Vagina (tissue), 2 donors: Measurements from ENCODE around the gene DNAJC6.

Experiments
- CTCF ChIP-seq, 3 experiments: fragments of 450-650 bp in 2 of 3; fragments of 200-600 bp in 1 of 3; sonication (generic) in 1 of 3; IDR thresholded peaks; one replicate each; pipeline ENCODE4 v1.5.1; 2017 to 2019; ENCODE audit warnings: antibody characterized with exemption in 3 of 3, mild to moderate bottlenecking in 2 of 3, moderate library complexity in 2 of 3
- POLR2A ChIP-seq, 2 donors: fragments of 450-650 bp; IDR thresholded peaks; one replicate each; pipeline ENCODE4 v1.6.1; 2017; ENCODE audit warnings: antibody characterized with exemption in 2 of 2, mild to moderate bottlenecking in 2 of 2, moderate library complexity in 2 of 2

- TF ChIP-seq CTCF (IDR thresholded peaks at IDR 0.05) (no peak), POLR2A (IDR thresholded peaks at IDR 0.05) (no peak)
Observed at GRCh38 chr1:65443647-65444046, 134.3 kb downstream of the DNAJC6 start.
